ENCODE measurements around the gene AP4S1. TPM values are rescaled to one million over a fixed set of nuclear protein-coding genes. Genes with fewer than 3 reads are reported as not detected.

Gene AP4S1
- total RNA-seq, 2 donors from 2014 or later = 7.6 to 11.1 TPM

DNA sequence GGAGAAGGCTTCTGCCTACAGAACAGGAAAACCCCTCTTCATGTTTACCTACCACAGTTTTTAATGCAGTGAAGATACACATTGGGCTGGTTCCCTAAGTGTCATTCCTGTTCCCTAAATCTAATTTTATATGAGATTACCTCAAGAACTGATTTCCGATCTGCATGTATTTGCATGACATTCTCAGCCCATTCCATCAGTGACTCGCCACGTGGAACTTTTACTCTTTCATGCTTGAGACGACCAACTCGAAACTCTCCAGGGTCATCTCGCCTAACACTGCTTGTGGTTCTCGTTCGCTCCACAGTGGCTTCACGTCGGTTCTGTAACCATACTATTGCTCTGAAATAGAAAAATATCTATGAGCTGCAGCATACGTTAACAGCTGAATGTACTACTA is 83.8 kb downstream of the AP4S1 start:
- Histone ChIP-seq H3K36me3 (ENCODE audit: control insufficient read depth, insufficient read depth, low read length) (peaks cover 92% of the 10 kb centered on the region), H3K9ac (ENCODE audit: extremely low read depth, low read length, poor library complexity, severe bottlenecking) (no peak overlapping the region), H3K27ac (ENCODE audit: low read depth, low read length) (no peak overlapping the region), H3K9me3 (ENCODE audit: control insufficient read depth, low read length) (peaks cover under 1% of the 10 kb centered on the region), H3K4me1 (ENCODE audit: control insufficient read depth, insufficient read depth, low read length) (no peaks in the 10 kb centered on the region), H3K27me3 (ENCODE audit: control insufficient read depth, insufficient read depth, low read length, poor library complexity, severe bottlenecking) (no peaks in the 10 kb centered on the region), H3K4me3 (ENCODE audit: low read length) (no peak overlapping the region)
- Mint-ChIP-seq H3K27ac (no peak overlapping the region), H3K36me3 (ENCODE audit: low read depth) (peaks cover 80% of the 10 kb centered on the region), H3K4me1 (no peaks in the 10 kb centered on the region), H3K4me3 (no peak overlapping the region), H3K9me3 (no peaks in the 10 kb centered on the region), H3K27me3 (ENCODE audit: insufficient read depth) (no peaks in the 10 kb centered on the region)
- no peak for TF ChIP-seq CTCF (conservative IDR thresholded peaks at IDR 0.05)
- no peak for DNase-seq
- 95 to 99% methylated on average over 10 to 11 of the region's 11 CpGs for WGBS, 2 experiments (ENCODE audit: insufficient coverage in 1 of 2, insufficient read length in 1 of 2)

DNA sequence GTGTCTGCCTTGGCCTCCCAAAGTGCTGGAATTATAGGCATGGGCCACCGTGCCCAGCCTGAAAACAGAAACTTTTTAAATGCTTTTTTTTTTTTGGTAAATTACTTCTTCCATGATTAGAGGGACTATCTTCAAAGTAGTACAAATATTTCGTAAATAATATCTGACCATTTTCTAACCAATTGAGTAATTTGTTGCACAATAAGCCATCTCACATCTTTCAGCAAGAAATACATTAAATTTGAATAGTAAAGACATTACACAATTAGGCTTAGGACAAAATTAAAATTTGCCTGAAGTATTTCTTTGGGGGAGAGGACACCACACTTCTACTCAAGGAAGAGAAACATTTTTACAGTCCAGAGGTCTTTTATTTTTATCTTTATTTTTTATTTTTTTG is 85.4 kb downstream of the AP4S1 start:
- no peak overlapping the region for H3K4me3 ChIP-seq (ENCODE audit: low read length)
- no peaks in the 10 kb centered on the region for H3K4me1 ChIP-seq (ENCODE audit: control insufficient read depth, insufficient read depth, low read length)
- no peak for TF ChIP-seq CTCF (conservative IDR thresholded peaks at IDR 0.05)
- H3K36me3 ChIP-seq (ENCODE audit: control insufficient read depth, insufficient read depth, low read length) = peaks cover 91% of the 10 kb centered on the region
- H3K4me1 Mint-ChIP-seq = no peaks in the 10 kb centered on the region
- no peak for DNase-seq
- H3K9me3 Mint-ChIP-seq = no peaks in the 10 kb centered on the region
- no peak overlapping the region for H3K27ac Mint-ChIP-seq
- H3K27ac ChIP-seq (ENCODE audit: low read depth, low read length) = no peak overlapping the region
- no peaks in the 10 kb centered on the region for H3K27me3 Mint-ChIP-seq (ENCODE audit: insufficient read depth)
- no peaks in the 10 kb centered on the region for H3K9me3 ChIP-seq (ENCODE audit: control insufficient read depth, low read length)
- H3K4me3 Mint-ChIP-seq = no peak overlapping the region
- peaks cover 77% of the 10 kb centered on the region for H3K36me3 Mint-ChIP-seq (ENCODE audit: low read depth)
- no peaks in the 10 kb centered on the region for H3K27me3 ChIP-seq (ENCODE audit: control insufficient read depth, insufficient read depth, low read length, poor library complexity, severe bottlenecking)
- no peak overlapping the region for H3K9ac ChIP-seq (ENCODE audit: extremely low read depth, low read length, poor library complexity, severe bottlenecking)
- 100% methylated on average over 2 of the region's 2 CpGs; no CpG with 5 or more reads in 1 of the 2 experiments for WGBS, 2 experiments (ENCODE audit: insufficient coverage in 1 of 2, insufficient read length in 1 of 2)

DNA sequence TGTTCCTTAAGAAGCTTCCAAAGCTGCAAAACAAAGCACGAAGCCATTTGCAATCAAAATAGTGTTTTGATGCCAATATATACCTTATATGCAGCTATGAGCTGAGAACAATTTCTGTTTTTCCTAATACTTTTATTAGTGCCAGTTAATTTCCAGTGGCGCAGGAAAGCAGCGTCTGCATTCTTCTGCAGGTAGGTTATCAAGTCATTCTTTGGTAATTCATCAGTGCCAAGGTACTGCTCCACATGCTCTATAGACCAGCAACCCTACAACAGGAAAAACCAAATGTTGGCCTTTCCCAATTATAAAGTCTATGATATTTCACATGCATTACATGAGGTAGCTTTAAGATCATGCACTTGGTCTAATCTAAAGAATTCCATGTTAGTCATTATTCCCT is 88.3 kb downstream of the AP4S1 start:
- no peak overlapping the region for H3K27ac ChIP-seq (ENCODE audit: low read depth, low read length)
- DNase-seq = no peak
- no peaks in the 10 kb centered on the region for H3K27me3 Mint-ChIP-seq (ENCODE audit: insufficient read depth)
- H3K4me3 ChIP-seq (ENCODE audit: low read length) = no peak overlapping the region
- H3K36me3 Mint-ChIP-seq (ENCODE audit: low read depth) = peaks cover 82% of the 10 kb centered on the region
- H3K9ac ChIP-seq (ENCODE audit: extremely low read depth, low read length, poor library complexity, severe bottlenecking) = no peak overlapping the region
- H3K9me3 Mint-ChIP-seq = no peaks in the 10 kb centered on the region
- no peaks in the 10 kb centered on the region for H3K4me1 Mint-ChIP-seq
- H3K36me3 ChIP-seq (ENCODE audit: control insufficient read depth, insufficient read depth, low read length) = peaks cover 91% of the 10 kb centered on the region
- no peaks in the 10 kb centered on the region for H3K27me3 ChIP-seq (ENCODE audit: control insufficient read depth, insufficient read depth, low read length, poor library complexity, severe bottlenecking)
- WGBS, 2 experiments (ENCODE audit: insufficient coverage in 1 of 2, insufficient read length in 1 of 2) = 95 to 100% methylated on average over 3 of the region's 3 CpGs
- TF ChIP-seq CTCF (conservative IDR thresholded peaks at IDR 0.05) = no peak
- no peak overlapping the region for H3K4me3 Mint-ChIP-seq
- no peaks in the 10 kb centered on the region for H3K9me3 ChIP-seq (ENCODE audit: control insufficient read depth, low read length)
- no peaks in the 10 kb centered on the region for H3K4me1 ChIP-seq (ENCODE audit: control insufficient read depth, insufficient read depth, low read length)
- H3K27ac Mint-ChIP-seq = no peak overlapping the region
